Measurements from ENCODE around the gene CORO1C.

CORO1C gene

GRCh38 chr12:108646600-108647579 is 84.4 kb downstream of the CORO1C start:
- Histone ChIP-seq H3K4me1 (ENCODE audit: control insufficient read depth, insufficient read depth, low read length) (peaks cover 24% of the 10 kb centered on the region), H3K36me3 (ENCODE audit: control insufficient read depth in 2 of 2, insufficient read depth in 2 of 2, low read length in 2 of 2) (peaks cover 48 to 56% of the 10 kb centered on the region in 2 donors), H3K27me3 (ENCODE audit: control insufficient read depth in 1 of 2, insufficient read depth in 2 of 2, low read length in 2 of 2) (no peaks in the 10 kb centered on the region), H3K9ac (ENCODE audit: low read length in 2 of 2) (no peak overlapping the region), H3K4me3 (ENCODE audit: low read length in 2 of 2) (no peak overlapping the region), H3K9me3 (ENCODE audit: control insufficient read depth in 2 of 2, low read length in 2 of 2) (no peaks in the 10 kb centered on the region), H3K27ac (ENCODE audit: low read length) (peak overlapping the region; percentile 46)

GRCh38 chr12:108645686-108646599 is 85.4 kb downstream of the CORO1C start:
- H3K27me3 ChIP-seq (ENCODE audit: control insufficient read depth in 1 of 2, insufficient read depth in 2 of 2, low read length in 2 of 2): no peaks in the 10 kb centered on the region
- H3K9ac ChIP-seq (ENCODE audit: low read length in 2 of 2): no peak overlapping the region
- no peak overlapping the region for H3K27ac ChIP-seq (ENCODE audit: low read length)
- H3K4me3 ChIP-seq (ENCODE audit: low read length in 2 of 2): no peak overlapping the region
- H3K4me1 ChIP-seq (ENCODE audit: control insufficient read depth, insufficient read depth, low read length): peaks cover 29% of the 10 kb centered on the region
- H3K9me3 ChIP-seq (ENCODE audit: control insufficient read depth in 2 of 2, low read length in 2 of 2): no peaks in the 10 kb centered on the region
- peaks cover 42 to 48% of the 10 kb centered on the region in 2 donors for H3K36me3 ChIP-seq (ENCODE audit: control insufficient read depth in 2 of 2, insufficient read depth in 2 of 2, low read length in 2 of 2)

GRCh38 chr12:108644811-108645120 is 86.6 kb downstream of the CORO1C start:
- no peaks in the 10 kb centered on the region for H3K9me3 ChIP-seq (ENCODE audit: control insufficient read depth in 2 of 2, low read length in 2 of 2)
- peaks cover 27% of the 10 kb centered on the region for H3K4me1 ChIP-seq (ENCODE audit: control insufficient read depth, insufficient read depth, low read length)
- no peak overlapping the region for H3K9ac ChIP-seq (ENCODE audit: low read length in 2 of 2)
- peak overlapping the region; percentile 37 for H3K27ac ChIP-seq (ENCODE audit: low read length)
- peaks cover 40 to 48% of the 10 kb centered on the region in 2 donors for H3K36me3 ChIP-seq (ENCODE audit: control insufficient read depth in 2 of 2, insufficient read depth in 2 of 2, low read length in 2 of 2)
- H3K27me3 ChIP-seq (ENCODE audit: control insufficient read depth in 1 of 2, insufficient read depth in 2 of 2, low read length in 2 of 2): no peaks in the 10 kb centered on the region
- no peak overlapping the region for H3K4me3 ChIP-seq (ENCODE audit: low read length in 2 of 2)

GRCh38 chr12:108643941-108644810 is 87.1 kb downstream of the CORO1C start:
- H3K4me1 ChIP-seq (ENCODE audit: control insufficient read depth, insufficient read depth, low read length): peaks cover 26% of the 10 kb centered on the region
- H3K4me3 ChIP-seq (ENCODE audit: low read length in 2 of 2): peak overlapping the region in 1 of 2 donors; percentile 8
- no peak overlapping the region for H3K9ac ChIP-seq (ENCODE audit: low read length in 2 of 2)
- no peaks in the 10 kb centered on the region for H3K9me3 ChIP-seq (ENCODE audit: control insufficient read depth in 2 of 2, low read length in 2 of 2)
- peak overlapping the region; percentile 37 for H3K27ac ChIP-seq (ENCODE audit: low read length)
- H3K36me3 ChIP-seq (ENCODE audit: control insufficient read depth in 2 of 2, insufficient read depth in 2 of 2, low read length in 2 of 2): peaks cover 36 to 43% of the 10 kb centered on the region in 2 donors
- no peaks in the 10 kb centered on the region for H3K27me3 ChIP-seq (ENCODE audit: control insufficient read depth in 1 of 2, insufficient read depth in 2 of 2, low read length in 2 of 2)

GRCh38 chr12:108642899-108643654 is 88.2 kb downstream of the CORO1C start:
- Histone ChIP-seq H3K4me1 (ENCODE audit: control insufficient read depth, insufficient read depth, low read length) (peaks cover 35% of the 10 kb centered on the region), H3K27ac (ENCODE audit: low read length) (no peak overlapping the region), H3K27me3 (ENCODE audit: control insufficient read depth in 1 of 2, insufficient read depth in 2 of 2, low read length in 2 of 2) (no peaks in the 10 kb centered on the region), H3K36me3 (ENCODE audit: control insufficient read depth in 2 of 2, insufficient read depth in 2 of 2, low read length in 2 of 2) (peaks cover 25 to 32% of the 10 kb centered on the region in 2 donors), H3K4me3 (ENCODE audit: low read length in 2 of 2) (no peak overlapping the region), H3K9ac (ENCODE audit: low read length in 2 of 2) (no peak overlapping the region), H3K9me3 (ENCODE audit: control insufficient read depth in 2 of 2, low read length in 2 of 2) (no peaks in the 10 kb centered on the region)

- Histone ChIP-seq H3K4me1 (ENCODE audit: control insufficient read depth, insufficient read depth, low read length) (peaks cover 42% of the 10 kb centered on the region), H3K36me3 (ENCODE audit: control insufficient read depth in 2 of 2, insufficient read depth in 2 of 2, low read length in 2 of 2) (peaks cover 20 to 25% of the 10 kb centered on the region in 2 donors), H3K27ac (ENCODE audit: low read length) (peak overlapping the region; percentile 37), H3K27me3 (ENCODE audit: control insufficient read depth in 1 of 2, insufficient read depth in 2 of 2, low read length in 2 of 2) (no peaks in the 10 kb centered on the region), H3K9ac (ENCODE audit: low read length in 2 of 2) (no peak overlapping the region), H3K4me3 (ENCODE audit: low read length in 2 of 2) (no peak overlapping the region), H3K9me3 (ENCODE audit: control insufficient read depth in 2 of 2, low read length in 2 of 2) (no peaks in the 10 kb centered on the region)
These were observed 88.9 kb downstream of the CORO1C start for GRCh38 chr12:108642269-108642870.

GRCh38 chr12:108641446-108642268 is 89.7 kb downstream of the CORO1C start:
- H3K27ac ChIP-seq (ENCODE audit: low read length): peak overlapping the region; percentile 37

GRCh38 chr12:108640802-108641445 is 90.4 kb downstream of the CORO1C start:
- H3K27me3 ChIP-seq (ENCODE audit: control insufficient read depth in 1 of 2, insufficient read depth in 2 of 2, low read length in 2 of 2): no peaks in the 10 kb centered on the region
- H3K27ac ChIP-seq (ENCODE audit: low read length): peak overlapping the region; percentile 37
- no peak overlapping the region for H3K9ac ChIP-seq (ENCODE audit: low read length in 2 of 2)
- H3K36me3 ChIP-seq (ENCODE audit: control insufficient read depth in 2 of 2, insufficient read depth in 2 of 2, low read length in 2 of 2): peaks cover 14% of the 10 kb centered on the region in 2 donors
- H3K9me3 ChIP-seq (ENCODE audit: control insufficient read depth in 2 of 2, low read length in 2 of 2): no peaks in the 10 kb centered on the region
- H3K4me1 ChIP-seq (ENCODE audit: control insufficient read depth, insufficient read depth, low read length): peaks cover 47% of the 10 kb centered on the region
- no peak overlapping the region for H3K4me3 ChIP-seq (ENCODE audit: low read length in 2 of 2)

More at GRCh38 chr12:108641446-108642268, 89.7 kb downstream of the CORO1C start:
- Histone ChIP-seq H3K27me3 (ENCODE audit: control insufficient read depth in 1 of 2, insufficient read depth in 2 of 2, low read length in 2 of 2) (no peaks in the 10 kb centered on the region), H3K9me3 (ENCODE audit: control insufficient read depth in 2 of 2, low read length in 2 of 2) (no peaks in the 10 kb centered on the region), H3K9ac (ENCODE audit: low read length in 2 of 2) (no peak overlapping the region), H3K4me3 (ENCODE audit: low read length in 2 of 2) (no peak overlapping the region), H3K36me3 (ENCODE audit: control insufficient read depth in 2 of 2, insufficient read depth in 2 of 2, low read length in 2 of 2) (peaks cover 18 to 20% of the 10 kb centered on the region in 2 donors), H3K4me1 (ENCODE audit: control insufficient read depth, insufficient read depth, low read length) (peaks cover 42% of the 10 kb centered on the region)

Data from stomach smooth muscle (tissue), 2 donors.